HG03575 (cell line): Measurements from ENCODE around the gene TRIM54.

ENCODE experiments used
- ATAC-seq: cut with Tn5 transposase; IDR thresholded peaks from one replicate; pipeline ENCODE4 v1.9.1; 2021; ENCODE audit not compliant: unreplicated experiment, insufficient number of reproducible peaks, low FRiP score; ENCODE audit errors: extremely low read depth

Gene TRIM54

GRCh38 chr2:27281855-27282559 is at the start of gene TRIM54:
TRIM54 (plus strand) TSS chr2:27282429; CDS start chr2:27282732, 303 bp downstream.
- no peak for ATAC-seq

GRCh38 chr2:27233341-27233740 is 48.9 kb upstream of the TRIM54 start:
- ATAC-seq, result no peak

- no peak for ATAC-seq
Observed at GRCh38 chr2:27236136-27236535, 46.1 kb upstream of the TRIM54 start.

GRCh38 chr2:27236626-27237025 is 45.6 kb upstream of the TRIM54 start:
- ATAC-seq, result no peak

- no peak for ATAC-seq
Observed at GRCh38 chr2:27237341-27237945, 44.8 kb upstream of the TRIM54 start.

GRCh38 chr2:27238976-27239375 is 43.3 kb upstream of the TRIM54 start:
- ATAC-seq, result no peak

GRCh38 chr2:27240406-27240805 is 41.8 kb upstream of the TRIM54 start:
- ATAC-seq, result no peak

GRCh38 chr2:27241761-27242613 is 40.2 kb upstream of the TRIM54 start:
- ATAC-seq, result no peak

- no peak for ATAC-seq
Observed at GRCh38 chr2:27242614-27242951, 39.6 kb upstream of the TRIM54 start.

GRCh38 chr2:27243391-27244130 is 38.7 kb upstream of the TRIM54 start:
- no peak for ATAC-seq

GRCh38 chr2:27245116-27245515 is 37.1 kb upstream of the TRIM54 start:
- no peak for ATAC-seq

GRCh38 chr2:27245626-27246025 is 36.6 kb upstream of the TRIM54 start:
- ATAC-seq, result no peak

GRCh38 chr2:27247893-27248292 is 34.3 kb upstream of the TRIM54 start:
- ATAC-seq, result no peak

GRCh38 chr2:27249159-27249890 is 32.9 kb upstream of the TRIM54 start:
- no peak for ATAC-seq

GRCh38 chr2:27249891-27250651 is 32.2 kb upstream of the TRIM54 start:
- ATAC-seq, result no peak

- no peak for ATAC-seq
Observed at GRCh38 chr2:27250652-27251379, 31.4 kb upstream of the TRIM54 start.

GRCh38 chr2:27251766-27252165 is 30.5 kb upstream of the TRIM54 start:
- ATAC-seq, result no peak
